ENCODE data around the gene CERS6. TPM values are rescaled to one million over a fixed set of nuclear protein-coding genes. Genes with fewer than 3 reads are reported as not detected.

The CERS6 gene
- polyA plus RNA-seq, 1 donor (not counting 4 experiments of a cell fraction or from before 2014, with no cell fraction given), result 19.5 TPM

DNA sequence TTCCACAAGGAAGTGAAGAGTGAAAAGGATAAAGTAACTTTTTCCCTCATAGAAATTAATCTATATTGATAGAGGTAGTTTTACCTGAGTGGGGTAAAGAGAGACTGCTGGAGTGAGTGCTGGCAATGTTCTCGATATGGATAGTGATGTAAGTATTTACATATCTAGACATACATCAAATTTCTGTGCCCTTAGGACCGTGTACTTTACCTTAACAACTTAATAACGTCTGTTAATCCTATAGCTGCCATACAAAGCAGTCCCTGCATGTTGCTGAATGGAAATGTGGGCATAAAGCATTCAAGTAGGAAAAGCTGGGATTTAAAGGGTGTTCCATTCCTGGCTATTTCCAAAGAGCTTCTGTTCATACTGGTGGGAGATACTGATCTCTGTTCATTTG, 184.0 kb downstream of the CERS6 start:
- H3K36me3 ChIP-seq (ENCODE audit: control insufficient read depth in 2 of 2, extremely low read depth in 1 of 2, insufficient read depth in 2 of 2, low read length in 2 of 2), result no peaks in the 10 kb centered on the region
- DNase-seq (ENCODE audit: low read depth, low spot score) (no peak), FAIRE-seq (no peak)
- H2AFZ ChIP-seq (ENCODE audit: control insufficient read depth, low read length), result no peak overlapping the region
- peak overlapping the region; percentile 71 for H3K27ac ChIP-seq (ENCODE audit: control insufficient read depth, insufficient read depth, low read length)
- TF ChIP-seq, protein P1, sequence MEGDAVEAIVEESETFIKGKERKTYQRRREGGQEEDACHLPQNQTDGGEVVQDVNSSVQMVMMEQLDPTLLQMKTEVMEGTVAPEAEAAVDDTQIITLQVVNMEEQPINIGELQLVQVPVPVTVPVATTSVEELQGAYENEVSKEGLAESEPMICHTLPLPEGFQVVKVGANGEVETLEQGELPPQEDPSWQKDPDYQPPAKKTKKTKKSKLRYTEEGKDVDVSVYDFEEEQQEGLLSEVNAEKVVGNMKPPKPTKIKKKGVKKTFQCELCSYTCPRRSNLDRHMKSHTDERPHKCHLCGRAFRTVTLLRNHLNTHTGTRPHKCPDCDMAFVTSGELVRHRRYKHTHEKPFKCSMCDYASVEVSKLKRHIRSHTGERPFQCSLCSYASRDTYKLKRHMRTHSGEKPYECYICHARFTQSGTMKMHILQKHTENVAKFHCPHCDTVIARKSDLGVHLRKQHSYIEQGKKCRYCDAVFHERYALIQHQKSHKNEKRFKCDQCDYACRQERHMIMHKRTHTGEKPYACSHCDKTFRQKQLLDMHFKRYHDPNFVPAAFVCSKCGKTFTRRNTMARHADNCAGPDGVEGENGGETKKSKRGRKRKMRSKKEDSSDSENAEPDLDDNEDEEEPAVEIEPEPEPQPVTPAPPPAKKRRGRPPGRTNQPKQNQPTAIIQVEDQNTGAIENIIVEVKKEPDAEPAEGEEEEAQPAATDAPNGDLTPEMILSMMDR (optimal IDR thresholded peaks at IDR 0.05 in 1 of 3, IDR thresholded peaks at IDR 0.05 in 1 of 3, conservative IDR thresholded peaks at IDR 0.05 in 1 of 3; ENCODE audit: extremely low read depth in 1 of 3, insufficient read depth in 2 of 3, low read length in 3 of 3), result no peak
- no peak for TF ChIP-seq EZH2 (IDR thresholded peaks at IDR 0.05; ENCODE audit: low read length)
- peaks cover 22% of the 10 kb centered on the region for H3K79me2 ChIP-seq (ENCODE audit: control insufficient read depth, insufficient read depth, low read length)
- H3K9me3 ChIP-seq (ENCODE audit: control insufficient read depth, low read depth, low read length), result no peaks in the 10 kb centered on the region
- H3K4me1 ChIP-seq (ENCODE audit: control insufficient read depth, extremely low read depth, insufficient read depth, low read length), result peaks cover 20% of the 10 kb centered on the region
- no peaks in the 10 kb centered on the region for H3K27me3 ChIP-seq (ENCODE audit: control insufficient read depth, extremely low read depth, insufficient read depth, low read length)
- H3K4me3 ChIP-seq (ENCODE audit: control insufficient read depth in 2 of 3, extremely low read depth in 1 of 3, insufficient read depth in 2 of 3, low read depth in 1 of 3, low read length in 3 of 3), result no peak overlapping the region
- H4K20me1 ChIP-seq (ENCODE audit: control insufficient read depth, extremely low read depth, insufficient read depth, low read length), result no peaks in the 10 kb centered on the region
- H3K9ac ChIP-seq (ENCODE audit: control insufficient read depth, extremely low read depth, insufficient read depth, low read length), result no peak overlapping the region
- H3K9me1 ChIP-seq (ENCODE audit: control insufficient read depth, extremely low read depth, insufficient read depth, low read length), result no peaks in the 10 kb centered on the region
- dilution Hi-C loops (cut with MboI; ENCODE audit: extremely low pct_ligation_motif_present, low sequenced_read_pairs), result no loop called here
- peak overlapping the region; percentile 77 for H3K4me2 ChIP-seq (ENCODE audit: control insufficient read depth, extremely low read depth, insufficient read depth, low read depth, low read length)

- Histone ChIP-seq H3K36me3 (ENCODE audit: control insufficient read depth in 2 of 2, extremely low read depth in 1 of 2, insufficient read depth in 2 of 2, low read length in 2 of 2) (no peaks in the 10 kb centered on the region), H3K27ac (ENCODE audit: control insufficient read depth, insufficient read depth, low read length) (no peak overlapping the region), H3K79me2 (ENCODE audit: control insufficient read depth, insufficient read depth, low read length) (peaks cover 25% of the 10 kb centered on the region), H3K9me1 (ENCODE audit: control insufficient read depth, extremely low read depth, insufficient read depth, low read length) (no peaks in the 10 kb centered on the region), H4K20me1 (ENCODE audit: control insufficient read depth, extremely low read depth, insufficient read depth, low read length) (no peaks in the 10 kb centered on the region), H3K4me1 (ENCODE audit: control insufficient read depth, extremely low read depth, insufficient read depth, low read length) (peaks cover 20% of the 10 kb centered on the region), H3K9ac (ENCODE audit: control insufficient read depth, extremely low read depth, insufficient read depth, low read length) (no peak overlapping the region), H3K4me3 (ENCODE audit: control insufficient read depth in 2 of 3, extremely low read depth in 1 of 3, insufficient read depth in 2 of 3, low read depth in 1 of 3, low read length in 3 of 3) (no peak overlapping the region), H3K27me3 (ENCODE audit: control insufficient read depth, extremely low read depth, insufficient read depth, low read length) (no peaks in the 10 kb centered on the region), H2AFZ (ENCODE audit: control insufficient read depth, low read length) (no peak overlapping the region), H3K4me2 (ENCODE audit: control insufficient read depth, extremely low read depth, insufficient read depth, low read depth, low read length) (no peak overlapping the region), H3K9me3 (ENCODE audit: control insufficient read depth, low read depth, low read length) (no peaks in the 10 kb centered on the region)
- TF ChIP-seq EZH2 (IDR thresholded peaks at IDR 0.05; ENCODE audit: low read length), result no peak
- TF ChIP-seq, protein P1 (optimal IDR thresholded peaks at IDR 0.05 in 1 of 3, IDR thresholded peaks at IDR 0.05 in 1 of 3, conservative IDR thresholded peaks at IDR 0.05 in 1 of 3; ENCODE audit: extremely low read depth in 1 of 3, insufficient read depth in 2 of 3, low read length in 3 of 3), result no peak
- FAIRE-seq, result no peak
- DNase-seq (ENCODE audit: low read depth, low spot score), result no peak
- dilution Hi-C loops (cut with MboI; ENCODE audit: extremely low pct_ligation_motif_present, low sequenced_read_pairs), result no loop called here
Observed at GRCh38 chr2:168641636-168642035, 185.6 kb downstream of the CERS6 start.
